GM18520 (cell line): ENCODE results near the gene CPA2.

Source experiments
- ATAC-seq: cut with Tn5 transposase; IDR thresholded peaks from one replicate; pipeline ENCODE4 v1.9.1; 2021; ENCODE audit not compliant: unreplicated experiment

CPA2 gene

GRCh38 chr7:130278860-130279259 is 12.2 kb downstream of the CPA2 start:
- ATAC-seq, result no peak

- no peak for ATAC-seq
Observed at GRCh38 chr7:130279286-130279685, 12.6 kb downstream of the CPA2 start.

- no peak for ATAC-seq
Observed at GRCh38 chr7:130279906-130280305, 13.2 kb downstream of the CPA2 start.

DNA sequence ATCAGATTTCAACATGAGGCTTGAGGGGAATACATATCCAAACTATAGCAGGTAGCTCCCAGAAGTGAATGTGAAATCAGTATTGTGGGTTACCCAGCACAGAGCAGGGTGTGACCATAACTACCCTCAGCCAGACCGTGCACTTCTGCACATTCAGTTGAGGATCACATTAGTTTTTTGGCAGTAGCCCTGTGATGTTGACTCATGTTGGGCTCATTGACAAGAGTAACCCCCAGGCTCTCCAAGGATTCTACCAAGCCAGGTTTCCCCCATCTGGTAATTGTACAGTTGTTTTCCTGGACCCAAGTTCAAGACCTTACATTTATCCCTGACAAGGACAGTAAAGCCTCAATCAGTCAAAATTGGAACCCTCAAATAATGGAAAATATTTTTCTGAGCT is 14.6 kb downstream of the CPA2 start:
- ATAC-seq, result no peak

DNA sequence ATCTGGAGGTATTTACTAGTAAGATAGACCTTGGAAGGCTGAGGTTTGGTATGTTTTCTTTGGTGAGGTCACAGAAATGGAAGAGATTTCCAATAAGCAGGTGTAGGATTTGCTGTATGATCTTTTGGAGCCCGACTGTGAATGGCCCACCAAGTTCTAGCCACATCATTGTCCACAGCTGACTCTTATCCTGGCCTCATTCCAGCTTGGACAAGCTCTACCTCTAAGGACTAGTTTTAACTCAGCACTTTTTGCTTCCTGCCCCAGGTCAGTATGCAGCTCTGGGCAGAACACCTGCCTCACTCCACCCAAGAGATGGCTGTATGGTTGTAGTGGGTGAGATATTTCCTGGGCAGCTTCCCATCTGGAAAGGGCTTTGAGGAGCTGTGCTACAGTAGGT is 20.2 kb downstream of the CPA2 start:
- ATAC-seq, result no peak

- no peak for ATAC-seq
Observed at GRCh38 chr7:130288168-130288567, 21.5 kb downstream of the CPA2 start.

GRCh38 chr7:130288829-130289228 is 22.2 kb downstream of the CPA2 start:
- no peak for ATAC-seq

DNA sequence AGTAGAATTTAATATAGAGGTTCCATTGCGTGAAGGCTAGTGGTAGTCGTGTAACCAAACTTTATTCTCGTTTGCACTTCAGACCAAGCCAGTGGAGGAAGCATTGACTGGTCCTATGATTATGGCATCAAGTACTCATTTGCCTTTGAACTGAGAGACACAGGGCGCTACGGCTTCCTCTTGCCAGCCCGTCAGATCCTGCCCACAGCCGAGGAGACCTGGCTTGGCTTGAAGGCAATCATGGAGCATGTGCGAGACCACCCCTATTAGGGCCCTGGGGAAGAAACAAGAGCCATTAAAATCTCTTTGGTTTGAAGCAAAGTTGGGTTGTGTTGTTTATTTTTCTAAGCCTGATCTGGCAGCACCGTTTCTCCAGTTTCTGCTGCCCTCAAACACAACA is 22.8 kb downstream of the CPA2 start:
- ATAC-seq, result no peak

DNA sequence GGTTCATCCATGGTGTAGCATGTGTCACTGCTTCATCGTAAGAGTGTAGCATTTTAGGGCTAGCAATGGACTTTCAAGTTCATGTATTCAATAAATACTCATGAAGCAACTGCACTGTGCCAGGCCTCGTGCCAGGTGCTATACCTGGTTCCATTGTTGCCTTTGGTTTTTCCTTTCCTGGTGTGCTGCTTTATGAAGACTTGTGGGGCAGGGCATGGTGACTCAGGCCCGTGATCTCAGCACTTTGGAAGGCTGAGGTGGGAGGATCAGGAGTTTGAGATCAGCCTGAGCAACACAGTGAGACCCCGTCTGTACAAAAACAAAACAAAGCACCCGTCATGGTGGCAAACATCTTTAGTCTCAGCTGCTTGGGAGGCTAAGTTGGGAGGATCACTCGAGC is 24.1 kb downstream of the CPA2 start:
- no peak for ATAC-seq

DNA sequence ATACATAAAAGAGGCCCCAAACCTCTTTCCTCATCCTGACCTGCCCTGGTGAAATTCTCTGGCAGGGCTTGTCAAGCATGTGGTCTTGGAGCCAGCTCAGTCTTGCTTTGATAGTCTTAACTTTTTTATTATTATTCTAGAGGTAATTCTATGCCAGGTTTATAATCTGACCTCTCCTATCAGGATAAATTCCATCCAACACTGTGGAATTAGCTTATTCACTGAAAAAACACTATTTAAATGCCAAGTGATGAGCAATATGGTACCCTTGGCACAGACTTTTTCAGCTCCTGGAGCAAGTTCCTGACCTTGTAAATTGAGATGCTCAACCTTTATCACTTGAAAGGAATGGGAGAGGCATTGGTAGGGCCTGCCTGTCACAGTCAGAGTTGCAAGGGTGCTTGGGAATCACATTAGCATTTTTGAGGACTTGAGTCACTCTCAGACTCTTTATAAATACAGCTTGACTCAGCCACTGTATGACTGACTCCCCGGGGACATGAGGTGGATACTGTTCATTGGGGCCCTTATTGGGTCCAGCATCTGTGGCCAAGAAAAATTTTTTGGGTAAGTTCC is 26.1 kb downstream of the CPA2 start, which contains the start of gene CPA4:
TSS of gene CPA4 (plus strand) at position 480 of the 576 bp plus-strand sequence. CDS start at position 500, 20 bp downstream.
- ATAC-seq, result no peak

- no peak for ATAC-seq
Observed at GRCh38 chr7:130293521-130293920, 26.9 kb downstream of the CPA2 start.

DNA sequence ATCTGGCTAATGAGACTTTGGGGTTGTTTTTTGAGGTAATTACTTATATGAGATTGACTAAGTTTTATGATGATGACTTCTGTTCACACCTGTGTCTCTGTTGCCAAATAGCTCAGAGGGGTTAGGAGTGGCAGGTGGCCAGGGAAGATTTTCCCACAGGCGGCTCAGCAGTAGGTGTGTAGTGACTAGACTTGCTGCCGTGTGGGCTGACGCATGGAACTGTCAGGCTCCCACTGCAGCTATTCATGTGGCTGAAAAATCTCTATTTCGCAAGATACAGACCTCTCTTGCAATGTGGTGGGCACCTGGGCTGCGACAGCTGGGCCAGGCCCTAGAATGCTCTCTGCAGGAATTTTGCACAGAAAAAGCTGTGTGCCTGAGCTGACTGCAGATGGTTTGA is 27.7 kb downstream of the CPA2 start:
- ATAC-seq, result no peak

DNA sequence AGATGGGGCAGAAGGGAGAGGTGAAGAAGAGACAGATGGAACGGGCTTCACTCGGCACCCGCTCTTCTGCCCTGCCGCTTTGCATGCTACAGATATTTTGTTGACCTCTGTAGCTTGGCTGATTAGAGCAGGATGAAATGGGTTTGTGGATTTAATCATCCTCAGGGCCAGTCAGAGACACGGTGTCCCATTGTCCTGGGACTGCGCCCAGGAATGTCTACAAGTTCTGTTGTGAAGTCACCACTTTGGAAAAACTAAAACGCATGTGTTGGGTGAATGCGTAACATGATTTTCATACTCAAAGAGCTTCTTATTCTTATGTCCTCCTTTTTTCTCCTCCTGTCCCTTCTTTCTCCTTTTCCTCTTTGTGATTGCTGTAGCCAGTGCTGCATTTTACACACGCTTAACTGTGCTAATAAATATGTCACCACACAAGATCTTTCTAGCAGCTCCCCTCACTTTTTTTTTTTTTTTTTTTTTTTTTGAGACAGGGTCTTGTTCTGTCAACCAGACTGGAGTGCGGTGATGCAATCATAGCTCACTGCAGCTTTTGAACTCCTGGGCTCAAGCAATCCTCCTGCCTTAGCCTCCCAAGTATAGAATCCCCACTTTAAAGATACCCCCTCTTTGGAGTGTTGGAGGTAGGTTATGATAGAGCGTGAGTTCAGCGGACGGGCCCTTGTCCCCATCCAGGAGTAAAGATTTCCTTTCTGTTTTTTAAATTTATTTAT is 29.7 kb downstream of the CPA2 start:
- no peak for ATAC-seq

GRCh38 chr7:130297628-130298543 is 31.2 kb downstream of the CPA2 start:
- ATAC-seq, result no peak

DNA sequence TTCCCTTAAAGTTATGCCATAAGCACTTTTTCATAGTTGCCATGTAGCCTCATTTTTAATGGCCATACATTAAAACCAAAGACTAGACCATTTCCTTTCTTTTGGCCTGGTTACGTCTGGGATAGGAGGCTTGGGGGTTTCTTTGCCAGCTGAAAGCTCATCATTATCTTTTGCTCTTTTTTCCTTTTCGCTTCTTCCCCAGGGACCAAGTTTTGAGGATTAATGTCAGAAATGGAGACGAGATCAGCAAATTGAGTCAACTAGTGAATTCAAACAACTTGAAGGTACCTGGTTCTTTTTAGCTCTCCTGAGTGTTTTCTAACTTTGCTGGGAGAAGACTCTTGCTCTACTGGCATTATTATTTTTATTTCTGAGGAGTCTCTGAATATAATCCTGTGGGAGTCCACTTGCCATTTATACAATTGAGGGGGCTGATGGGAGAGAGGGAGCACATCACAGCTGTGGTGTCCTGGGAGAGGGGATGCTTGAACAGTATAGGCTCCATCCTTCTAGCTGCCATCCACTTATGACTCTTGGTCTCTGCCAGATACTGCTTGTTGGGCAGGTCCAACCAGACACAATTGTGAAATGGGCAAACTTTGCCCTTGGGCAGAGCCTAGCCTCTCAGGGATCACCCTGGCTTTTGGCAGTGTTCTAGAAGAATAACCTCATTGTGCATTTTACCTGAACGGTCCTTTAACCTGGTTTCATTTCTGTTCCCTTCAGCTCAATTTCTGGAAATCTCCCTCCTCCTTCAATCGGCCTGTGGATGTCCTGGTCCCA is 32.1 kb downstream of the CPA2 start:
- ATAC-seq, result no peak

DNA sequence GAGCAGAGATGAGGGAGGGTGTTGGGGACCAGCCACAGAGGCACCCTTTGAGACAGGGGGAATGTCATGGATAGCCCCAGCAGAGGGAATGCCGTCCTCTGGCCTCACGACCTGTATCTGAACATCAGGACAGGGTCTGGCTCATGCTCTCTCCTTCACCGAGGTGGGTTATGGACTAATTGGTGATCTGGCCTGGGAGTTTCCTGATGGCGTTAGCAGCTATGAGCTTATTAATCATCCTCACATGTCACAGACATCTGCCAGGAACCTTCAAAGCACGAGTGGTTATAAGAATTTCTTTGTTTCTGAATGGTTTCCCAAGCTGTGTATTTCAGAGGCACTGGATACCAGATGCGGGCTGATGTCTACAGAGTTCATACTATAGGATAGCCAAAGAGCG is 33.2 kb downstream of the CPA2 start:
- no peak for ATAC-seq

GRCh38 chr7:130301501-130302020 is 34.9 kb downstream of the CPA2 start:
- no peak for ATAC-seq

DNA sequence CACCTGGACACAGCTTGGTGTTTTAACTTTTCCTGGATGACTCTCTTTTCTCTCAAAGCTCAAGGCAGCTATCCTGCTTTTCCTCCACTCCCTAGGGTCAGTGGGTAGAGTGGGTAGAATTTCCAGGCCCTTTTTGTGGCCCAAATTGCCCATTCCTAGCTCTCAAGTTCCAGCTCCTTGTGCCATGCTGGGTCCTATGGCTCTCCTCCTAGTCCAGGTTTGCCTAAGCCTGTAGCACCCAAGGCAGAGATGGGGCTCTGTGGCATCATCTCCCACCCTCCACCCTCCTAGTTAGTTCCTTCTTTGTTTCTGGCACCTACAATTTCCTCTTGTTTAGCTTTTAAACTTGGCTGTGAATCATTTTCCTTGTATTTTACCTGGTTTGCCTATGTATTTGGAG is 36.0 kb downstream of the CPA2 start:
- no peak for ATAC-seq

GRCh38 chr7:130303127-130303526 is 36.5 kb downstream of the CPA2 start:
- no peak for ATAC-seq

DNA sequence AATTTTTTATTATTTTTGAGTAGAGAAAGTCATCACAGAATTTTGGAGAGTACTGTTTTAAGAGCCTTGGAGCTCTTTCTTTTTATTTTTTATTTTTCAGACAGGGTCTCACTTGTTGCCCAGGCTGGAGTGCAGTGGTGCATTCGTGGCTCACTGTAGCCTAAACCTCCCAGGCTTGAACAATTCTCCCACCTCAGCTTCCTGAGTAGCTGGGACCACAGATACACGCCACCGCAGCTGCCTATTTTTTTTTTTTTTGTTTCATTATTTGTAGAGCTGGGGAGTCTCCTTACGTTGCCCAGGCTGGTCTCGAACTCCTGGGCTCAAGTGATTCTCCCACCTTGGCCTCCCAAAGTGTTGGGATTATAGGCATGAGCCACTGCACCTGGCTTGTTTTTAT is 36.9 kb downstream of the CPA2 start:
- ATAC-seq, result no peak

- ATAC-seq, result no peak
Observed at GRCh38 chr7:130303982-130304381, 37.3 kb downstream of the CPA2 start.
